C4-2B (cell line): Measurements from ENCODE around the gene CDKN1C.

ENCODE experiments used
- CTCF ChIP-seq: fragments of 450-650 bp; conservative IDR thresholded peaks from 2 replicates; pipeline ENCODE4 v1.5.1; 2017; ENCODE audit warnings: mild to moderate bottlenecking
- ZFX ChIP-seq: fragments of 450-650 bp; IDR thresholded peaks from 2 replicates; pipeline ENCODE4 v1.6.1; 2017

DNA sequence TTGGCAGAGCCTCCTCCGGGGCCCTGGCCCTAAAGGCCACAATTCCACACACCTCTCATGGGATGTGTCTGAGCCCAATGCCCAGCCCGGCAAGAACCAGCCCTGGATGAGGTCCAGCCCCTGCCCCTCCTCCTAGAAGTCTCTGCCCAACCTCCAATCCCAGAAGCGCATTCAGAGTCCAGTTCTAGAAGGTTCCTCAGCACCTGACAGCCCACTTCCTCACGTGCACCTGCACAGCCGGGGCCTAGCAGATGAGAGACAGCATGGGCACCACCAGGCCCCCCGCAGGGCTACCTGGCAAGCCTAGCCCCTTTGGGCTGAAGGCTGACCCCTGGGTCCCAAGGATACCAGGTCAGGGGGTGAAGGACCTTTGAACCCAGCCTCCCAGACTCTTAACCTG lies 11.5 kb upstream of the CDKN1C start:
- TF ChIP-seq CTCF (no peak), ZFX (no peak)
